ENCODE results near the gene UROS.

Gene UROS

GRCh38 chr10:125762692-125763648 is 60.1 kb downstream of the UROS start:
- no peak for DNase-seq (ENCODE audit: low read depth)

- DNase-seq (ENCODE audit: low read depth) = no peak
These were observed 61.1 kb downstream of the UROS start for GRCh38 chr10:125761961-125762360.

- no peak for DNase-seq (ENCODE audit: low read depth)
These were observed 65.3 kb downstream of the UROS start for GRCh38 chr10:125757742-125758141.

GRCh38 chr10:125756853-125757487 is 66.1 kb downstream of the UROS start:
- DNase-seq (ENCODE audit: low read depth) = no peak

- no peak for DNase-seq (ENCODE audit: low read depth)
These were observed 66.9 kb downstream of the UROS start for GRCh38 chr10:125756196-125756595.

- no peak for DNase-seq (ENCODE audit: low read depth)
These were observed 75.6 kb downstream of the UROS start for GRCh38 chr10:125747417-125747816.

GRCh38 chr10:125744909-125745308 is 78.1 kb downstream of the UROS start:
- no peak for DNase-seq (ENCODE audit: low read depth)

- DNase-seq (ENCODE audit: low read depth) = no peak
These were observed 80.6 kb downstream of the UROS start for GRCh38 chr10:125742465-125742864.

GRCh38 chr10:125739994-125740679 is 82.9 kb downstream of the UROS start:
- no peak for DNase-seq (ENCODE audit: low read depth)

Measured in stimulated activated CD8-positive, alpha-beta memory T cell treated with anti-CD3 and anti-CD28 coated beads, Interleukin-12 subunit alpha, Interleukin-12 subunit beta, amount 100 ng/mL, for 4 hours (primary cell).